Caco-2 (cell line): Measurements from ENCODE around the gene SPACA7. TPM values are rescaled to one million over a fixed set of nuclear protein-coding genes. Genes with fewer than 3 reads are reported as not detected.

Source experiments
- BruUV-seq: library from RNA; stranded (reverse); fragments of 400-500 nt; replicated peaks from 2 replicates; lab custom pipeline; 2021; lab: Mats Ljungman, UMichigan
- CTCF ChIA-PET: fragments of 300-600 bp; sonication (Branson Sonifier 250); formaldehyde crosslinking; loops from one replicate; lab custom pipeline; 2022; ENCODE audit warnings: antibody characterized with exemption; lab: Charles Lee
- POLR2A ChIA-PET: fragments of 300-600 bp; sonication (Branson Sonifier 250); formaldehyde crosslinking; loops from one replicate; lab custom pipeline; 2022; ENCODE audit warnings: antibody characterized with exemption; lab: Charles Lee
- DNase-seq, 2 experiments: peaks; one replicate each; pipeline versions ENCODE4 v3.0.0 to v3.0.0-alpha.2; 2020 to 2022
- H3K27me3 ChIP-seq: replicated peaks from 2 replicates; pipeline ENCODE4 v1.6.0; 2011; ENCODE audit warnings: low read length; ENCODE audit not compliant: control insufficient read depth, insufficient read depth
- H3K36me3 ChIP-seq: 2 replicates; pipeline ENCODE4 v1.5.1; 2011; ENCODE audit warnings: low read length; ENCODE audit not compliant: control insufficient read depth, insufficient read depth
- H3K4me1 ChIP-seq: fragments of 250-450 bp; sonication (Bioruptor Pico); 2 replicates; pipeline ENCODE4 v1.5.1; 2020; ENCODE audit warnings: mild to moderate bottlenecking
- H3K4me3 ChIP-seq: 2 replicates; pipeline ENCODE4 v1.5.1; 2011; ENCODE audit warnings: low read depth, mild to moderate bottlenecking, control low read depth, low read length
- H3K9me3 ChIP-seq: fragments of 250-450 bp; sonication (Bioruptor Pico); 2 replicates; pipeline ENCODE4 v1.5.1; 2020; ENCODE audit warnings: mild to moderate bottlenecking, moderate library complexity
- H3K27ac Mint-ChIP-seq: one replicate; pipeline ENCODE4 v1.8.0; 2022; ENCODE audit warnings: mixed read lengths; ENCODE audit not compliant: unreplicated experiment
- H3K27me3 Mint-ChIP-seq: one replicate; pipeline ENCODE4 v1.8.0; 2022; ENCODE audit warnings: mixed read lengths; ENCODE audit not compliant: insufficient read depth, unreplicated experiment
- H3K36me3 Mint-ChIP-seq: one replicate; pipeline ENCODE4 v1.8.0; 2022; ENCODE audit warnings: mild to moderate bottlenecking, mixed read lengths; ENCODE audit not compliant: insufficient read depth, unreplicated experiment
- H3K4me1 Mint-ChIP-seq: one replicate; pipeline ENCODE4 v1.8.0; 2022; ENCODE audit warnings: low read depth, mixed read lengths; ENCODE audit not compliant: unreplicated experiment
- H3K4me3 Mint-ChIP-seq: one replicate; pipeline ENCODE4 v1.8.0; 2022; ENCODE audit warnings: mild to moderate bottlenecking, moderate library complexity, mixed read lengths; ENCODE audit not compliant: unreplicated experiment
- H3K9me3 Mint-ChIP-seq: one replicate; pipeline ENCODE4 v1.8.0; 2022; ENCODE audit warnings: mixed read lengths; ENCODE audit not compliant: unreplicated experiment
- intact Hi-C: fragments of 100-400 bp; cut with micrococcal nuclease; formaldehyde crosslinking; loops from one replicate; pipeline ENCODE4 v1.10.0; 2022; ENCODE audit not compliant: unreplicated experiment
- total RNA-seq: library from RNA; stranded (reverse); gene quantifications from 2 replicates; pipeline ENCODE4 v1.2.3, GENCODE V29; 2022
- TF ChIP-seq, protein P1 (sequence below), 2 experiments: fragments of 200-600 bp in 1 of 2; IDR thresholded peaks; 1 replicate in 1 of 2; 2 replicates in 1 of 2; pipeline versions ENCODE4 v1.5.1 to v1.8.0; 2011 to 2022; ENCODE audit warnings: antibody characterized with exemption in 1 of 2, control low read depth in 1 of 2, inconsistent platforms in 1 of 2, low read depth in 1 of 2, low read length in 1 of 2, mild to moderate bottlenecking in 1 of 2, moderate library complexity in 1 of 2; ENCODE audit not compliant: insufficient read depth in 1 of 2, severe bottlenecking in 1 of 2, unreplicated experiment in 1 of 2

SPACA7 gene
- total RNA-seq, 1 experiment from 2014 or later, result not detected

DNA sequence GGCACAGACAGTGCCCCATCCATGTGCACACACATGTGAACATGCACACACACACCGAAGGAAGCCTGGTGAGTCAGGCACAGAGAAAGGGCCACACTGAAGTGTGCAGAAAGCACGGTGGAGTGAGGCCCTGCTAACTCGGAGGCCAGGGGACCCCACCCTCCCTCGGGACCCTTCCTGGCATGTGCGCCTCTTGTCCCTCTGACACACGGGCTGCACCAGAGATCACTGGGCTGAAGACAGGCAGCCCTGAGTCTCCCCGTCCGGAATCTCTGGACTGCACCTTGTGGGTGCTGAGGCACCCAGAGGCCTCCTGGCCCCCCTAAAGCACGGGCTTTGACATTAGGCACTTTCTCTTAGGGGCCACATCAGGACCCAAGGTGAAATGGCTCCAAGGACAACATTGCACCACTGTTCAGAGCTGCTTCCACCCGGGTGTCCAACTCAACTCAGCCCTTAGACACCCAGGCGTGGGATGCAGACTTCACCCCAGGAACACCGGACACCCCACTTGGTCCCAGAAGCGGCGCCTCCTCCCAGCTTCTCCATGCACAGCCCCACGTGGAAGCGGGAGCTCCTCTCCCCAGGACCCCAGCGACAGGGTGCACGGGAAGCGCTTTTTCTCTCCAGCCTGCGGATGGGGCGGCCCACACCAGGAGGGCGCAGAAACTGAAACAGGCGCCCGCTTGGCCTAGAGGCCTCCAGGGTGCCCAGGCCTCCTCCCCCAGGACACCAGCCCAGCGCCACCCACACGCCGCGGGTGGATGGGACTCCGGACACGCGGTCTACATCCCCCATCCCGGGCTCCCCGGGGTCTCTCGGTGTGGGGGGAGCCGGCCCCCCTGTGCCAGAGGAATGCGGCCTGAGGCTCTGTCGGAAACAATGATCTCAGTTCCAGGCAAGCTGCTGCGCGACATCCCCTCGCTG, 90.2 kb downstream of the SPACA7 start:
- no peaks in the 10 kb centered on the region for H3K4me1 Mint-ChIP-seq
- no peaks in the 10 kb centered on the region for H3K4me1 ChIP-seq
- H3K27me3 Mint-ChIP-seq, result peaks cover 4% of the 10 kb centered on the region
- H3K9me3 ChIP-seq, result peaks cover 8% of the 10 kb centered on the region; the same call in 1 of the 2 replicates
- H3K27me3 ChIP-seq, result no peaks in the 10 kb centered on the region
- POLR2A ChIA-PET, result no interaction called here
- CTCF ChIA-PET, result no interaction called here
- no peak for DNase-seq
- BruUV-seq, result no TSS peak
- no peaks in the 10 kb centered on the region for H3K36me3 ChIP-seq
- intact Hi-C loops, result no loop called here
- no peaks in the 10 kb centered on the region for H3K9me3 Mint-ChIP-seq
- no peaks in the 10 kb centered on the region for H3K36me3 Mint-ChIP-seq
- TF ChIP-seq, protein P1, sequence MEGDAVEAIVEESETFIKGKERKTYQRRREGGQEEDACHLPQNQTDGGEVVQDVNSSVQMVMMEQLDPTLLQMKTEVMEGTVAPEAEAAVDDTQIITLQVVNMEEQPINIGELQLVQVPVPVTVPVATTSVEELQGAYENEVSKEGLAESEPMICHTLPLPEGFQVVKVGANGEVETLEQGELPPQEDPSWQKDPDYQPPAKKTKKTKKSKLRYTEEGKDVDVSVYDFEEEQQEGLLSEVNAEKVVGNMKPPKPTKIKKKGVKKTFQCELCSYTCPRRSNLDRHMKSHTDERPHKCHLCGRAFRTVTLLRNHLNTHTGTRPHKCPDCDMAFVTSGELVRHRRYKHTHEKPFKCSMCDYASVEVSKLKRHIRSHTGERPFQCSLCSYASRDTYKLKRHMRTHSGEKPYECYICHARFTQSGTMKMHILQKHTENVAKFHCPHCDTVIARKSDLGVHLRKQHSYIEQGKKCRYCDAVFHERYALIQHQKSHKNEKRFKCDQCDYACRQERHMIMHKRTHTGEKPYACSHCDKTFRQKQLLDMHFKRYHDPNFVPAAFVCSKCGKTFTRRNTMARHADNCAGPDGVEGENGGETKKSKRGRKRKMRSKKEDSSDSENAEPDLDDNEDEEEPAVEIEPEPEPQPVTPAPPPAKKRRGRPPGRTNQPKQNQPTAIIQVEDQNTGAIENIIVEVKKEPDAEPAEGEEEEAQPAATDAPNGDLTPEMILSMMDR (IDR thresholded peaks at IDR 0.05; ENCODE audit: insufficient read depth in 1 of 2, low read depth in 1 of 2, low read length in 1 of 2, severe bottlenecking in 1 of 2, unreplicated experiment in 1 of 2), result no peak
- H3K4me3 ChIP-seq, result no peak overlapping the region
- no peak overlapping the region for H3K4me3 Mint-ChIP-seq
- H3K27ac Mint-ChIP-seq, result no peak overlapping the region

DNA sequence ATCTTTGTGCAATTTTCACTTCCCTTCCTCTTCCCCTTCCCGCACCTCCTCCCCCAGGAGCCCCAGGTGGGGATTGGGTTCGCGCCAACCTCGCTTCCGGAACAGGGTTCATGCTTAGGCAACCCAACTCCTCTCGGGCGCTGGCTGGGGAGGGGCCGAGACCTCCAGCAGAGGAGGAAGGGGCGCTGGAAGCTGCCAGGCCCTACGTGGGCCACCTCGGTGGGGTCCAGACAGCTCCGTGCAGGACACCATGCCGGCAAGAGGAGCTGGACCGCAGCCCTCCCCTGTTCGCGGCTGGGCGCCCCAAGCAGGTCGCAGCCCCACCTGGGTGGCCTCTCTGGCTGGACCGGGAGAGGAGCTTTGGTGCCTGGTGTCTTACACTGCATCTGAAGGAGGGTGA, 91.1 kb downstream of the SPACA7 start:
- H3K36me3 Mint-ChIP-seq, result no peaks in the 10 kb centered on the region
- H3K27ac Mint-ChIP-seq, result no peak overlapping the region
- H3K4me3 ChIP-seq, result no peak overlapping the region
- POLR2A ChIA-PET, result no interaction called here
- intact Hi-C loops, result no loop called here
- H3K27me3 ChIP-seq, result no peaks in the 10 kb centered on the region
- no peaks in the 10 kb centered on the region for H3K4me1 ChIP-seq
- H3K4me3 Mint-ChIP-seq, result no peak overlapping the region
- no TSS peak for BruUV-seq
- DNase-seq, result no peak
- H3K4me1 Mint-ChIP-seq, result no peaks in the 10 kb centered on the region
- TF ChIP-seq, protein P1 (IDR thresholded peaks at IDR 0.05; ENCODE audit: insufficient read depth in 1 of 2, low read depth in 1 of 2, low read length in 1 of 2, severe bottlenecking in 1 of 2, unreplicated experiment in 1 of 2), result no peak
- CTCF ChIA-PET, result no interaction called here
- H3K9me3 Mint-ChIP-seq, result no peaks in the 10 kb centered on the region
- no peaks in the 10 kb centered on the region for H3K36me3 ChIP-seq
- peaks cover 9% of the 10 kb centered on the region; the same call in 1 of the 2 replicates for H3K9me3 ChIP-seq
- H3K27me3 Mint-ChIP-seq, result peaks cover 4% of the 10 kb centered on the region

- Histone ChIP-seq H3K4me1 (no peaks in the 10 kb centered on the region), H3K27me3 (no peaks in the 10 kb centered on the region), H3K9me3 (peaks cover 9% of the 10 kb centered on the region; the same call in 1 of the 2 replicates), H3K4me3 (no peak overlapping the region), H3K36me3 (no peaks in the 10 kb centered on the region)
- no peak for DNase-seq
- Mint-ChIP-seq H3K4me3 (no peak overlapping the region), H3K9me3 (no peaks in the 10 kb centered on the region), H3K36me3 (no peaks in the 10 kb centered on the region), H3K27ac (no peak overlapping the region), H3K4me1 (no peaks in the 10 kb centered on the region), H3K27me3 (peaks cover 4% of the 10 kb centered on the region)
- BruUV-seq, result no TSS peak
- intact Hi-C loops, result no loop called here
- POLR2A ChIA-PET, result no interaction called here
- TF ChIP-seq, protein P1 (IDR thresholded peaks at IDR 0.05; ENCODE audit: insufficient read depth in 1 of 2, low read depth in 1 of 2, low read length in 1 of 2, severe bottlenecking in 1 of 2, unreplicated experiment in 1 of 2), result no peak
- CTCF ChIA-PET, result no interaction called here
These were observed 91.9 kb downstream of the SPACA7 start for GRCh38 chr13:112468069-112468468.
